Bronchial epithelial cell (primary cell): Measurements from ENCODE around the gene IGF1R. TPM values are rescaled to one million over a fixed set of nuclear protein-coding genes. Genes with fewer than 3 reads are reported as not detected.

Experiments used
- DNase-seq: peaks from one replicate; pipeline ENCODE4 v3.0.0-alpha.2; 2010; ENCODE audit warnings: low read depth
- FAIRE-seq: peaks from 2 replicates; lab custom pipeline; 2011; peaks lifted over from hg19 to GRCh38; lab: Jason Lieb, UNC
- H3K27me3 ChIP-seq: 2 replicates; pipeline ENCODE4 v1.5.1; 2011; ENCODE audit warnings: low read length; ENCODE audit not compliant: control insufficient read depth, insufficient read depth
- H3K36me3 ChIP-seq: 2 replicates; pipeline ENCODE4 v1.5.1; 2011; ENCODE audit warnings: low read length; ENCODE audit not compliant: control insufficient read depth, insufficient read depth
- H3K4me3 ChIP-seq: 2 replicates; pipeline ENCODE4 v1.5.1; 2011; ENCODE audit warnings: mild to moderate bottlenecking, low read depth, low read length, control low read depth
- total RNA-seq: library from RNA; depleted of rRNA; stranded (reverse); fragments of >200 nt; gene quantifications from 2 replicates; pipeline ENCODE4 v1.2.1, GENCODE V29; 2014
- TF ChIP-seq, protein P1 (sequence below): IDR thresholded peaks from 2 replicates; pipeline ENCODE4 v1.5.1; 2011; ENCODE audit warnings: mild to moderate bottlenecking, moderate library complexity, low read length, control low read depth, inconsistent platforms; ENCODE audit not compliant: insufficient read depth, severe bottlenecking

IGF1R gene
- total RNA-seq, 1 donor from 2014 or later = 39.5 TPM

DNA sequence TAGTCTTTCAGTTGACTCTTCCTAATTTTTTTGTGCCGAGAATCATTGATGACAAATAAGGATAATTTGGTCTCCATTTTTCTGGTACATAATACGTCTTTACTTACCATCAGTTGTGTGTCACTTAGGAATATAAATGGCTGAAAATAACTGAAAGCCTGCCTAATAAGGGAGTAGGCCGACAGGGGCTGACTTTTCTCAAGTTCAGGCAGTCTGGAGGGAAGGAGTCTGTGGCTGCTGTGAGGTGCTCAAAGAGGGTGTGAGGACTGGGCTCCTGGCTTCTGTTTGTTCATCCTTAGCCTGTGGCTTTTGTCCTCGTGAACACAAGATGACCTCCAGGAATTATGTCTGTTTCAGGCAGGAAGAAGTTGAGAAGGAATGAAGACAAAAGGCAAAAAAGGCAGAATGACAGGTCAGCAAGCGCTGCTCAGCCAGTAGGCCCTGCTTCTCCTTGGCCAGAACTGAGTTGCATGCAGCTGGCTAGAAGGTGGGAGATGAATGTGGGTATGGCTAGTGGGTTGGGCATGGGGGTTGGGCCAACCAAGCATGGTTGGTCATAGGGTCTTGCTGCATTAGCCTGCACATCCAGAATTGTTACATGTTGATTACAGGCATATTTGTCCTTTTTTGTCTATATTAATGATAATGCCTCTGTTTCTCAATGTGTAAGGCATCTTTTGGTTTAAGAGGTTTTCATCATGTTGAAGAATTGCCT is 29.2 kb downstream of the IGF1R start:
- Histone ChIP-seq H3K4me3 (no peak overlapping the region), H3K36me3 (peaks cover 2% of the 10 kb centered on the region), H3K27me3 (no peaks in the 10 kb centered on the region)
- TF ChIP-seq, protein P1, sequence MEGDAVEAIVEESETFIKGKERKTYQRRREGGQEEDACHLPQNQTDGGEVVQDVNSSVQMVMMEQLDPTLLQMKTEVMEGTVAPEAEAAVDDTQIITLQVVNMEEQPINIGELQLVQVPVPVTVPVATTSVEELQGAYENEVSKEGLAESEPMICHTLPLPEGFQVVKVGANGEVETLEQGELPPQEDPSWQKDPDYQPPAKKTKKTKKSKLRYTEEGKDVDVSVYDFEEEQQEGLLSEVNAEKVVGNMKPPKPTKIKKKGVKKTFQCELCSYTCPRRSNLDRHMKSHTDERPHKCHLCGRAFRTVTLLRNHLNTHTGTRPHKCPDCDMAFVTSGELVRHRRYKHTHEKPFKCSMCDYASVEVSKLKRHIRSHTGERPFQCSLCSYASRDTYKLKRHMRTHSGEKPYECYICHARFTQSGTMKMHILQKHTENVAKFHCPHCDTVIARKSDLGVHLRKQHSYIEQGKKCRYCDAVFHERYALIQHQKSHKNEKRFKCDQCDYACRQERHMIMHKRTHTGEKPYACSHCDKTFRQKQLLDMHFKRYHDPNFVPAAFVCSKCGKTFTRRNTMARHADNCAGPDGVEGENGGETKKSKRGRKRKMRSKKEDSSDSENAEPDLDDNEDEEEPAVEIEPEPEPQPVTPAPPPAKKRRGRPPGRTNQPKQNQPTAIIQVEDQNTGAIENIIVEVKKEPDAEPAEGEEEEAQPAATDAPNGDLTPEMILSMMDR = no peak
- no peak for DNase-seq
- FAIRE-seq = no peak

DNA sequence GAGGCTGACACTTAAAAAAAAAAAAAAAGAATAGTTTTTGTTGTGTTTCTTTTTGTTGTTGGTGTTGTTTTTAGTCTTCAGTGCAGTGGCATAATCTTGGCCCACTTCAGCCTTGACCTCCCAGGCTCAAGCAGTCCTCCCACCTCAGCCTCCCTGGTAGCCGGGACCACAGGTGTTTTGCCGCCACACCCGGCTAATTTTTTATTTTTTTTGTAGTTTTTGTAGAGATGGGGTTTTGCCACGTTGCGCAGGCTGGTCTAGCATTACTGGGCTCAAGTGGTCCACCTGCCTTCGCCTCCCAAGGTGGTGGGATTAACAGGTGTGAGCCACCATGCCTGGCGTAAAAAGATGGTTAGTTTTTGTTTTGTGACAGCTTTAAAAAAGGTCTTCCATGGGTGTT is 30.1 kb downstream of the IGF1R start:
- DNase-seq (no peak), FAIRE-seq (no peak)
- Histone ChIP-seq H3K27me3 (no peaks in the 10 kb centered on the region), H3K36me3 (peaks cover 2% of the 10 kb centered on the region), H3K4me3 (no peak overlapping the region)
- TF ChIP-seq, protein P1 = no peak

DNA sequence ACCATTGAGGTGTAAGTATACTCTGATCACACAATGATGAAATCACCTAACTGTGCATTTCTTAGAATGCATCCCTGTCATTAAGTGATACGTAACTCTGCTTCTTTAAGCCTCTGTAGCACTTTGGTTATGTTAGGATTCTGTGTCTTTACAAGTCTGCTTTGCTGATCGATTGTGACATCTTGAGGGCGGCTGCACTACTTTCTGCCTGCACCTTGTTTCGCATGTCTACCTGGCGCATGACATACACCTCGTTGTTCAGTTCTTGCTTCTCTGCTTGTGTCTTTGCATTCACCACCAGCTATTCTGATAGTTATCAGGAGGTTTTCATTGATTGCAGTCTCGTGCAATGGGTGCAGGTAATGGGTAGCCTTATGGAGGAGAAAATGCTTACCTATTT is 32.7 kb downstream of the IGF1R start:
- H3K27me3 ChIP-seq = no peaks in the 10 kb centered on the region
- DNase-seq (no peak), FAIRE-seq (no peak)
- TF ChIP-seq, protein P1 = no peak
- H3K4me3 ChIP-seq = no peak overlapping the region
- H3K36me3 ChIP-seq = peaks cover 2% of the 10 kb centered on the region

DNA sequence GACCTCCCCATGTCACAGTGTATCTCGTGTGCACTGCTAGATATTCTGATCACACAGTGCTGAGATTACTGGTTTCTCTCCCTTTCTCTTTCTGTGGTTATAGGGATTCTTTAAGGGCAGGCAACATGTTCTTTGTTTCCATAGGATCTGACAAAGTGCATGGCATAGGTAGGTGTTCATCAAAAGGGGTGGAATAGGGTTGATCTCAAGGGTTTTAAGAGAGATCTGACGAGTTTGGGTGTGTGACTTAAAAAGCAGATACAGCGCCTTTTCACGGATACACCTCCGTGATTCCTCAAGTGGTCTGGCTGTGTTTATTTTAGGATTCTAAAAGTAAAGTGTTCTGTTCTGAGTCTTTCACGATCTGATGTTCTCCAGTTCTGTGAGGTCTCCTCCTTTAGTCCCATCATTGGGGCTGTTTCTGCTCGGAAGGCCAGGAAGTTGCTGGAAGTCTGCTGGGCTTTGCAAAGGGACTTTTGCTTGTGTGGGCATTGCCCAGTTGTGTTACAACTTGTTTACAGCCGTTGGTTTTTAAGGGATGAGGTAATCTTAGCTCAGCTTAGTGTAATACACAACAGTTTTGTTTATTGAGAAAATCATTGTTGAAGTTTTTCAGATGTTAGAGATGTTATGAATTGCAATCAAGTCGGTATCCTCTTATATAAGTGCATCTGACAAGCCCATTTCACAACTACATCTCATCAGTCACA is 34.8 kb downstream of the IGF1R start:
- TF ChIP-seq, protein P1 = no peak
- no peak for FAIRE-seq
- Histone ChIP-seq H3K36me3 (no peaks in the 10 kb centered on the region), H3K27me3 (no peaks in the 10 kb centered on the region), H3K4me3 (no peak overlapping the region)
- DNase-seq = peak; percentile 98

- TF ChIP-seq, protein P1 = no peak
- no peak for FAIRE-seq
- no peak for DNase-seq
- Histone ChIP-seq H3K27me3 (no peaks in the 10 kb centered on the region), H3K36me3 (no peaks in the 10 kb centered on the region), H3K4me3 (no peak overlapping the region)
Measured at GRCh38 chr15:98683831-98684230, 35.5 kb downstream of the IGF1R start.
